Endothelial cell of umbilical vein (primary cell): ENCODE results near the gene LRRC8E.

ENCODE experiments used
- EZH2 ChIP-seq: IDR thresholded peaks from 2 replicates; pipeline ENCODE4 v1.6.1; 2012; ENCODE audit warnings: borderline replicate concordance, low read depth, mild to moderate bottlenecking, moderate library complexity, low read length, inconsistent platforms; ENCODE audit not compliant: severe bottlenecking
- POLR2A ChIP-seq: IDR thresholded peaks from 2 replicates; pipeline ENCODE4 v1.6.1; 2012; ENCODE audit warnings: low read depth, mild to moderate bottlenecking, control low read depth, low read length
- TF ChIP-seq, protein P1 (sequence below), 2 donors: IDR thresholded peaks; 1 replicate in 1 of 2; 2 replicates in 1 of 2; pipeline ENCODE4 v1.5.1; 2011; ENCODE audit warnings: low read length in 2 of 2, mild to moderate bottlenecking in 2 of 2, moderate library complexity in 2 of 2, control low read depth in 1 of 2, inconsistent platforms in 1 of 2, low read depth in 1 of 2; ENCODE audit not compliant: insufficient read depth in 1 of 2; ENCODE audit errors: extremely low read depth in 1 of 2

DNA sequence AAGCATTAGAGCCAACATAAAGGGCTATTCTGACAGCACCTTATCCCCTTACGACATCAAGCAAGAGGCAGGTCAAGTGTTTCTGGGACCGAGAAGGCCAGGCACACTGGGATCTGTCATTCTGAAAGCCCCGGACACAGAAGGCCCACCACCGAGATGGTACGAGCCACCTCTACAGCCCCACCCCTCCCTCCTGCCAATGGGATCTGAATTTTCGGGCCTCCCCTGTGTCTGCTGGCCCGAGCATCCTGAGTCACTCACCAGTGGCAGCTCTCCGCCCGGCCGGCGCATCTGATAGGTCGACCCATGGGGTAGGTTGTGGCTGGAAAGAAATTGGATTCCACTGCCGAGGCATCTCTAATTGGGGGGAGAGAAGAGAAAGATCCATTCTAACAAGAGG lies 52.5 kb downstream of the LRRC8E start:
- TF ChIP-seq, protein P1, sequence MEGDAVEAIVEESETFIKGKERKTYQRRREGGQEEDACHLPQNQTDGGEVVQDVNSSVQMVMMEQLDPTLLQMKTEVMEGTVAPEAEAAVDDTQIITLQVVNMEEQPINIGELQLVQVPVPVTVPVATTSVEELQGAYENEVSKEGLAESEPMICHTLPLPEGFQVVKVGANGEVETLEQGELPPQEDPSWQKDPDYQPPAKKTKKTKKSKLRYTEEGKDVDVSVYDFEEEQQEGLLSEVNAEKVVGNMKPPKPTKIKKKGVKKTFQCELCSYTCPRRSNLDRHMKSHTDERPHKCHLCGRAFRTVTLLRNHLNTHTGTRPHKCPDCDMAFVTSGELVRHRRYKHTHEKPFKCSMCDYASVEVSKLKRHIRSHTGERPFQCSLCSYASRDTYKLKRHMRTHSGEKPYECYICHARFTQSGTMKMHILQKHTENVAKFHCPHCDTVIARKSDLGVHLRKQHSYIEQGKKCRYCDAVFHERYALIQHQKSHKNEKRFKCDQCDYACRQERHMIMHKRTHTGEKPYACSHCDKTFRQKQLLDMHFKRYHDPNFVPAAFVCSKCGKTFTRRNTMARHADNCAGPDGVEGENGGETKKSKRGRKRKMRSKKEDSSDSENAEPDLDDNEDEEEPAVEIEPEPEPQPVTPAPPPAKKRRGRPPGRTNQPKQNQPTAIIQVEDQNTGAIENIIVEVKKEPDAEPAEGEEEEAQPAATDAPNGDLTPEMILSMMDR (IDR thresholded peaks at IDR 0.05; ENCODE audit: extremely low read depth in 1 of 2, insufficient read depth in 1 of 2, low read depth in 1 of 2, low read length in 2 of 2), result no peak
- TF ChIP-seq POLR2A (no peak), EZH2 (no peak)
